K562 (cell line): ENCODE data around the gene MBNL1. TPM values are rescaled to one million over a fixed set of nuclear protein-coding genes. Genes with fewer than 3 reads are reported as not detected.

ENCODE experiments used
- CC2D1A ChIP-seq: fragments of 450-650 bp; IDR thresholded peaks from 2 replicates; pipeline ENCODE4 v1.6.1; 2017; ENCODE audit warnings: mild to moderate bottlenecking
- ETV5 ChIP-seq: sonication (generic); formaldehyde crosslinking; IDR thresholded peaks from 2 replicates; pipeline ENCODE4 v1.4.0; 2020; ENCODE audit warnings: low read depth, mild to moderate bottlenecking, missing genetic modification reagents
- HEY1 ChIP-seq: fragments of 250-450 bp; sonication (Bioruptor Pico); IDR thresholded peaks from 2 replicates; pipeline ENCODE4 v1.5.0; 2020; ENCODE audit warnings: mild to moderate bottlenecking, moderate library complexity, borderline replicate concordance
- MBD2 ChIP-seq: sonication (generic); IDR thresholded peaks from 2 replicates; pipeline ENCODE4 v1.6.1; 2016; ENCODE audit warnings: low read depth, borderline replicate concordance
- PHF8 ChIP-seq: fragments of 200-600 bp; sonication (generic); IDR thresholded peaks from 2 replicates; pipeline ENCODE4 v1.6.1; 2012; ENCODE audit warnings: mixed run types, mild to moderate bottlenecking, inconsistent platforms, low read length, moderate library complexity, borderline replicate concordance
- SLC30A9 ChIP-seq: fragments of 250-450 bp; sonication (Bioruptor Pico); IDR thresholded peaks from 2 replicates; pipeline ENCODE4 v1.8.0; 2022; ENCODE audit warnings: mild to moderate bottlenecking, moderate library complexity
- ZBTB49 ChIP-seq: sonication (generic); formaldehyde crosslinking; IDR thresholded peaks from 2 replicates; pipeline ENCODE4 v1.8.0; 2022; ENCODE audit warnings: missing genetic modification reagents, mild to moderate bottlenecking, borderline replicate concordance
- ZBTB8A ChIP-seq: fragments of 450-650 bp; IDR thresholded peaks from 2 replicates; pipeline ENCODE4 v1.6.1; 2018; ENCODE audit warnings: mild to moderate bottlenecking, moderate library complexity; ENCODE audit not compliant: partially characterized antibody
- ZFP30 ChIP-seq: fragments of 250-450 bp; sonication (Bioruptor Pico); IDR thresholded peaks from 2 replicates; pipeline ENCODE4 v1.8.0; 2022; ENCODE audit warnings: moderate library complexity, mild to moderate bottlenecking, inconsistent platforms, borderline replicate concordance
- ZNF232 ChIP-seq: sonication (generic); formaldehyde crosslinking; IDR thresholded peaks from 2 replicates; pipeline ENCODE4 v1.8.0; 2022; ENCODE audit warnings: mild to moderate bottlenecking, missing genetic modification reagents
- ZNF699 ChIP-seq: fragments of 250-450 bp; sonication (Bioruptor Pico); IDR thresholded peaks from 2 replicates; pipeline ENCODE4 v1.8.0; 2021; ENCODE audit warnings: mild to moderate bottlenecking, moderate library complexity; ENCODE audit not compliant: insufficient replicate concordance
- polyA plus RNA-seq, 8 experiments: library from polyadenylated mRNA; depleted of rRNA in 4 of 8; stranded (reverse) in 5 of 8; unstranded in 3 of 8; fragments of >200 nt; fragmentation: Nextera tagmentation in 2 of 8; fragmentation: Illumina TruSeq in 1 of 8; extraction: Ambion mirVana in 2 of 8; extraction: Trizol in 1 of 8; gene quantifications; 2 replicates each; pipeline versions ENCODE4 v1.2.1 to v1.2.3, GENCODE V29; 2011 to 2014; ENCODE audit warnings: inconsistent platforms in 1 of 8, missing spikeins in 1 of 8
- total RNA-seq, 7 experiments: library from RNA; depleted of rRNA in 6 of 7; stranded (reverse); fragments of >200 nt in 6 of 7; fragmentation: Illumina TruSeq in 2 of 7; extraction: Trizol in 2 of 7; gene quantifications; 2 replicates each; pipeline versions ENCODE4 v1.2.1 to v1.2.3, GENCODE V29; 2011 to 2021; ENCODE audit warnings: low replicate concordance in 1 of 7
- TF ChIP-seq, protein P1 (sequence below), 2 experiments: fragments of 150-350 bp in 1 of 2; IDR thresholded peaks; 2 replicates each; pipeline ENCODE4 v1.6.1; 2012 to 2016; ENCODE audit warnings: low read depth in 2 of 2, low read length in 2 of 2, mild to moderate bottlenecking in 1 of 2, moderate library complexity in 1 of 2

MBNL1 gene
- total and polyA plus RNA-seq, 9 of the 15 experiments (the other 6 are each of a cell fraction or from before 2014, with no cell fraction given), result 70.3 to 243 (median 220) TPM

GRCh38 chr3:152459118-152459515, 190.4 kb downstream of the MBNL1 start (continued):
- TF ChIP-seq, protein P1, sequence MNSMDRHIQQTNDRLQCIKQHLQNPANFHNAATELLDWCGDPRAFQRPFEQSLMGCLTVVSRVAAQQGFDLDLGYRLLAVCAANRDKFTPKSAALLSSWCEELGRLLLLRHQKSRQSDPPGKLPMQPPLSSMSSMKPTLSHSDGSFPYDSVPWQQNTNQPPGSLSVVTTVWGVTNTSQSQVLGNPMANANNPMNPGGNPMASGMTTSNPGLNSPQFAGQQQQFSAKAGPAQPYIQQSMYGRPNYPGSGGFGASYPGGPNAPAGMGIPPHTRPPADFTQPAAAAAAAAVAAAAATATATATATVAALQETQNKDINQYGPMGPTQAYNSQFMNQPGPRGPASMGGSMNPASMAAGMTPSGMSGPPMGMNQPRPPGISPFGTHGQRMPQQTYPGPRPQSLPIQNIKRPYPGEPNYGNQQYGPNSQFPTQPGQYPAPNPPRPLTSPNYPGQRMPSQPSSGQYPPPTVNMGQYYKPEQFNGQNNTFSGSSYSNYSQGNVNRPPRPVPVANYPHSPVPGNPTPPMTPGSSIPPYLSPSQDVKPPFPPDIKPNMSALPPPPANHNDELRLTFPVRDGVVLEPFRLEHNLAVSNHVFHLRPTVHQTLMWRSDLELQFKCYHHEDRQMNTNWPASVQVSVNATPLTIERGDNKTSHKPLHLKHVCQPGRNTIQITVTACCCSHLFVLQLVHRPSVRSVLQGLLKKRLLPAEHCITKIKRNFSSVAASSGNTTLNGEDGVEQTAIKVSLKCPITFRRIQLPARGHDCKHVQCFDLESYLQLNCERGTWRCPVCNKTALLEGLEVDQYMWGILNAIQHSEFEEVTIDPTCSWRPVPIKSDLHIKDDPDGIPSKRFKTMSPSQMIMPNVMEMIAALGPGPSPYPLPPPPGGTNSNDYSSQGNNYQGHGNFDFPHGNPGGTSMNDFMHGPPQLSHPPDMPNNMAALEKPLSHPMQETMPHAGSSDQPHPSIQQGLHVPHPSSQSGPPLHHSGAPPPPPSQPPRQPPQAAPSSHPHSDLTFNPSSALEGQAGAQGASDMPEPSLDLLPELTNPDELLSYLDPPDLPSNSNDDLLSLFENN (IDR thresholded peaks at IDR 0.05; ENCODE audit: low read depth in 2 of 2, low read length in 2 of 2), result no peak
- TF ChIP-seq PHF8 (no peak), ZBTB49 (CRISPR knock-in tag) (no peak), ZBTB8A (no peak), CC2D1A (no peak), ZNF232 (CRISPR knock-in tag) (no peak), MBD2 (no peak), ZFP30 (CRISPR knock-in tag) (no peak), ETV5 (CRISPR knock-in tag) (no peak), HEY1 (no peak), ZNF699 (no peak), SLC30A9 (CRISPR knock-in tag) (no peak)
